HepG2 (cell line): ENCODE measurements around the gene SORBS2. TPM values are rescaled to one million over a fixed set of nuclear protein-coding genes. Genes with fewer than 3 reads are reported as not detected.

Source experiments
- AFF4 ChIP-seq: sonication (generic); formaldehyde crosslinking; IDR thresholded peaks from 2 replicates; pipeline ENCODE4 v1.4.0; 2020; ENCODE audit warnings: missing genetic modification reagents
- KAT7 ChIP-seq: IDR thresholded peaks from 2 replicates; pipeline ENCODE4 v1.6.1; 2018; ENCODE audit warnings: borderline replicate concordance, missing compliant biosample characterization
- MAZ ChIP-seq, 2 experiments: sonication (generic) in 1 of 2; formaldehyde crosslinking in 1 of 2; IDR thresholded peaks; 2 replicates each; pipeline versions ENCODE4 v1.5.0 to v1.6.1; 2012 to 2020; ENCODE audit warnings: low read depth in 2 of 2, mild to moderate bottlenecking in 2 of 2, borderline replicate concordance in 1 of 2, improper control_type of control experiment in 1 of 2, low read length in 1 of 2, missing genetic modification reagents in 1 of 2, moderate library complexity in 1 of 2
- PHF5A ChIP-seq: IDR thresholded peaks from one replicate; pipeline ENCODE4 v1.6.1; 2018; ENCODE audit warnings: low read depth, missing genetic modification reagents; ENCODE audit not compliant: unreplicated experiment
- RBAK ChIP-seq: sonication (generic); formaldehyde crosslinking; IDR thresholded peaks from 2 replicates; pipeline ENCODE4 v1.5.1; 2020; ENCODE audit warnings: mild to moderate bottlenecking, missing genetic modification reagents
- SNAPC5 ChIP-seq: sonication (generic); formaldehyde crosslinking; IDR thresholded peaks from 2 replicates; pipeline ENCODE4 v1.8.1; 2023; ENCODE audit warnings: mild to moderate bottlenecking, missing genetic modification reagents, borderline replicate concordance
- UBTF ChIP-seq: sonication (generic); formaldehyde crosslinking; IDR thresholded peaks from 2 replicates; pipeline ENCODE4 v1.4.0; 2020; ENCODE audit warnings: mild to moderate bottlenecking, missing genetic modification reagents
- ZFP90 ChIP-seq: sonication (generic); formaldehyde crosslinking; IDR thresholded peaks from 2 replicates; pipeline ENCODE4 v1.8.0; 2022; ENCODE audit warnings: missing genetic modification reagents, mild to moderate bottlenecking, inconsistent platforms, borderline replicate concordance
- ZMYM3 ChIP-seq: sonication (generic); formaldehyde crosslinking; IDR thresholded peaks from 2 replicates; pipeline ENCODE4 v1.5.1; 2020; ENCODE audit warnings: mild to moderate bottlenecking, missing genetic modification reagents
- ZNF138 ChIP-seq: sonication (generic); formaldehyde crosslinking; IDR thresholded peaks from 2 replicates; pipeline ENCODE4 v1.5.0; 2020; ENCODE audit warnings: mild to moderate bottlenecking, low read depth, missing genetic modification reagents
- polyA plus RNA-seq, 8 experiments: library from polyadenylated mRNA; depleted of rRNA in 3 of 8; stranded (reverse) in 7 of 8; unstranded in 1 of 8; fragments of >200 nt; fragmentation: Illumina TruSeq in 4 of 8; extraction: Trizol in 4 of 8; gene quantifications; 2 replicates each; pipeline versions ENCODE4 v1.2.1 to v1.2.3, GENCODE V29; 2011 to 2016; ENCODE audit warnings: low read depth in 4 of 8, missing spikeins in 1 of 8, mixed read lengths in 1 of 8; ENCODE audit not compliant: insufficient read depth in 1 of 8
- total RNA-seq, 5 experiments: library from RNA; depleted of rRNA; stranded (reverse); fragments of >200 nt; fragmentation: Illumina TruSeq; extraction: Trizol; gene quantifications; 2 replicates each; pipeline ENCODE4 v1.2.3, GENCODE V29; 2016; ENCODE audit warnings: low read depth in 1 of 5
- TF ChIP-seq, protein P1 (sequence below): sonication (generic); formaldehyde crosslinking; IDR thresholded peaks from 2 replicates; pipeline ENCODE4 v1.5.0; 2020; ENCODE audit warnings: mild to moderate bottlenecking, missing genetic modification reagents, borderline replicate concordance
- TF ChIP-seq, protein P2 (sequence below), 2 experiments: sonication (generic) in 1 of 2; formaldehyde crosslinking in 1 of 2; IDR thresholded peaks; 2 replicates each; pipeline versions ENCODE4 v1.4.0 to v1.6.1; 2018 to 2020; ENCODE audit warnings: missing genetic modification reagents in 2 of 2, borderline replicate concordance in 1 of 2, low read depth in 1 of 2, mild to moderate bottlenecking in 1 of 2, missing biosample characterization in 1 of 2

Gene SORBS2
- total and polyA plus RNA-seq, 2 of the 13 experiments (the other 11 are each of a cell fraction or from before 2014, with no cell fraction given) = 25.0 to 80.5 TPM

GRCh38 chr4:185811509-185812364, at the start of gene SORBS2 (continued):
- TF ChIP-seq, protein P1, sequence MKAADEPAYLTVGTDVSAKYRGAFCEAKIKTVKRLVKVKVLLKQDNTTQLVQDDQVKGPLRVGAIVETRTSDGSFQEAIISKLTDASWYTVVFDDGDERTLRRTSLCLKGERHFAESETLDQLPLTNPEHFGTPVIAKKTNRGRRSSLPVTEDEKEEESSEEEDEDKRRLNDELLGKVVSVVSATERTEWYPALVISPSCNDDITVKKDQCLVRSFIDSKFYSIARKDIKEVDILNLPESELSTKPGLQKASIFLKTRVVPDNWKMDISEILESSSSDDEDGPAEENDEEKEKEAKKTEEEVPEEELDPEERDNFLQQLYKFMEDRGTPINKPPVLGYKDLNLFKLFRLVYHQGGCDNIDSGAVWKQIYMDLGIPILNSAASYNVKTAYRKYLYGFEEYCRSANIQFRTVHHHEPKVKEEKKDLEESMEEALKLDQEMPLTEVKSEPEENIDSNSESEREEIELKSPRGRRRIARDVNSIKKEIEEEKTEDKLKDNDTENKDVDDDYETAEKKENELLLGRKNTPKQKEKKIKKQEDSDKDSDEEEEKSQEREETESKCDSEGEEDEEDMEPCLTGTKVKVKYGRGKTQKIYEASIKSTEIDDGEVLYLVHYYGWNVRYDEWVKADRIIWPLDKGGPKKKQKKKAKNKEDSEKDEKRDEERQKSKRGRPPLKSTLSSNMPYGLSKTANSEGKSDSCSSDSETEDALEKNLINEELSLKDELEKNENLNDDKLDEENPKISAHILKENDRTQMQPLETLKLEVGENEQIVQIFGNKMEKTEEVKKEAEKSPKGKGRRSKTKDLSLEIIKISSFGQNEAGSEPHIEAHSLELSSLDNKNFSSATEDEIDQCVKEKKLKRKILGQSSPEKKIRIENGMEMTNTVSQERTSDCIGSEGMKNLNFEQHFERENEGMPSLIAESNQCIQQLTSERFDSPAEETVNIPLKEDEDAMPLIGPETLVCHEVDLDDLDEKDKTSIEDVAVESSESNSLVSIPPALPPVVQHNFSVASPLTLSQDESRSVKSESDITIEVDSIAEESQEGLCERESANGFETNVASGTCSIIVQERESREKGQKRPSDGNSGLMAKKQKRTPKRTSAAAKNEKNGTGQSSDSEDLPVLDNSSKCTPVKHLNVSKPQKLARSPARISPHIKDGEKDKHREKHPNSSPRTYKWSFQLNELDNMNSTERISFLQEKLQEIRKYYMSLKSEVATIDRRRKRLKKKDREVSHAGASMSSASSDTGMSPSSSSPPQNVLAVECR (CRISPR knock-in tag) = peak; percentile 61; the same call in 1 of the 2 replicates
- TF ChIP-seq SNAPC5 (CRISPR knock-in tag) = peak; percentile 63; the same call in 1 of the 2 replicates
- TF ChIP-seq KAT7 (CRISPR knock-in tag) = peak; percentile 61; the same call in 1 of the 2 replicates
- 0 out of 2 replicates have a peak, but pooled peaks have one; percentile 56 for TF ChIP-seq ZNF138
- TF ChIP-seq RBAK = no peak
- TF ChIP-seq ZFP90 (CRISPR knock-in tag) = 0 out of 2 replicates have a peak, but pooled peaks have one; percentile 30
- TF ChIP-seq, protein P2, sequence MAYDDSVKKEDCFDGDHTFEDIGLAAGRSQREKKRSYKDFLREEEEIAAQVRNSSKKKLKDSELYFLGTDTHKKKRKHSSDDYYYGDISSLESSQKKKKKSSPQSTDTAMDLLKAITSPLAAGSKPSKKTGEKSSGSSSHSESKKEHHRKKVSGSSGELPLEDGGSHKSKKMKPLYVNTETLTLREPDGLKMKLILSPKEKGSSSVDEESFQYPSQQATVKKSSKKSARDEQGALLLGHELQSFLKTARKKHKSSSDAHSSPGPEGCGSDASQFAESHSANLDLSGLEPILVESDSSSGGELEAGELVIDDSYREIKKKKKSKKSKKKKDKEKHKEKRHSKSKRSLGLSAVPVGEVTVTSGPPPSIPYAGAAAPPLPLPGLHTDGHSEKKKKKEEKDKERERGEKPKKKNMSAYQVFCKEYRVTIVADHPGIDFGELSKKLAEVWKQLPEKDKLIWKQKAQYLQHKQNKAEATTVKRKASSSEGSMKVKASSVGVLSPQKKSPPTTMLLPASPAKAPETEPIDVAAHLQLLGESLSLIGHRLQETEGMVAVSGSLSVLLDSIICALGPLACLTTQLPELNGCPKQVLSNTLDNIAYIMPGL (CRISPR knock-in tag; IDR thresholded peaks at IDR 0.05; ENCODE audit: borderline replicate concordance in 1 of 2, low read depth in 1 of 2) = peak in 1 of 2 experiments; percentile 56; a peak in 1 of 4 replicates
- TF ChIP-seq ZMYM3 (CRISPR knock-in tag) = peak; percentile 56; the same call in 1 of the 2 replicates
- TF ChIP-seq UBTF (CRISPR knock-in tag) = peak; percentile 83
- TF ChIP-seq AFF4 (CRISPR knock-in tag) = peak; percentile 80
- TF ChIP-seq PHF5A = peak; percentile 5
- TF ChIP-seq MAZ (IDR thresholded peaks at IDR 0.05; ENCODE audit: borderline replicate concordance, low read depth, low read length) = no peak
- TF ChIP-seq MAZ (CRISPR knock-in tag; IDR thresholded peaks at IDR 0.05; ENCODE audit: low read depth) = 0 out of 2 replicates have a peak, but pooled peaks have one; percentile 21
